Mesenchymal stem cell (in vitro differentiated cells and primary cell): Measurements from ENCODE around the gene GALNT2.

Experiments used
- DNase-seq: peaks from one replicate; pipeline ENCODE4 v3.0.0-alpha.2; 2013
- H2AFZ ChIP-seq: one replicate; pipeline ENCODE4 v1.6.1; 2013; ENCODE audit warnings: low read depth, mild to moderate bottlenecking, control low read depth, inconsistent platforms, low read length, moderate library complexity
- H2AK5ac ChIP-seq: 2 replicates; pipeline ENCODE4 v1.6.1; 2013; ENCODE audit warnings: low read length, moderate library complexity, mild to moderate bottlenecking, inconsistent platforms; ENCODE audit not compliant: severe bottlenecking
- H2BK120ac ChIP-seq: one replicate; pipeline ENCODE4 v1.6.1; 2013; ENCODE audit warnings: low read depth, mild to moderate bottlenecking, inconsistent platforms, low read length, moderate library complexity
- H2BK12ac ChIP-seq, 2 experiments: one replicate each; pipeline ENCODE4 v1.6.1; 2013; ENCODE audit warnings: inconsistent platforms in 2 of 2, low read length in 2 of 2, mild to moderate bottlenecking in 2 of 2, moderate library complexity in 2 of 2, control low read depth in 1 of 2
- H2BK15ac ChIP-seq: one replicate; pipeline ENCODE4 v1.6.1; 2013; ENCODE audit warnings: mild to moderate bottlenecking, low read depth, inconsistent platforms; ENCODE audit not compliant: poor library complexity, severe bottlenecking
- H2BK5ac ChIP-seq: 2 replicates; pipeline ENCODE4 v1.6.1; 2013; ENCODE audit warnings: low read depth, mild to moderate bottlenecking, low read length, control low read depth, inconsistent platforms; ENCODE audit not compliant: poor library complexity, severe bottlenecking
- H3K14ac ChIP-seq, 2 experiments: one replicate each; pipeline ENCODE4 v1.6.1; 2013; ENCODE audit warnings: inconsistent platforms in 2 of 2, low read length in 2 of 2, control low read depth in 1 of 2, mild to moderate bottlenecking in 1 of 2, moderate library complexity in 1 of 2
- H3K18ac ChIP-seq, 2 experiments: one replicate each; pipeline ENCODE4 v1.6.1; 2013; ENCODE audit warnings: inconsistent platforms in 2 of 2, low read length in 2 of 2, control low read depth in 1 of 2, low read depth in 1 of 2, mild to moderate bottlenecking in 1 of 2
- H3K23ac ChIP-seq, 2 experiments: one replicate each; pipeline ENCODE4 v1.6.1; 2013; ENCODE audit warnings: inconsistent platforms in 2 of 2, low read length in 2 of 2, mild to moderate bottlenecking in 2 of 2, moderate library complexity in 2 of 2, control low read depth in 1 of 2
- H3K27ac ChIP-seq: 2 replicates; pipeline ENCODE4 v1.5.1; 2013; ENCODE audit warnings: mild to moderate bottlenecking, moderate library complexity, low read length, control low read depth, inconsistent platforms; ENCODE audit not compliant: poor library complexity, severe bottlenecking
- H3K27me3 ChIP-seq, 2 experiments: 2 replicates each; pipeline versions ENCODE4 v1.6.1 to v1.7.0; 2013; ENCODE audit warnings: low read length in 2 of 2, mild to moderate bottlenecking in 2 of 2, moderate library complexity in 2 of 2, control low read depth in 1 of 2, inconsistent platforms in 1 of 2; ENCODE audit not compliant: control insufficient read depth in 1 of 2, insufficient read depth in 1 of 2
- H3K36me3 ChIP-seq, 2 experiments: 2 replicates each; pipeline versions ENCODE4 v1.6.1 to v1.7.0; 2013; ENCODE audit warnings: low read length in 2 of 2, control low read depth in 1 of 2, inconsistent platforms in 1 of 2, low read depth in 1 of 2, mild to moderate bottlenecking in 1 of 2; ENCODE audit not compliant: insufficient read depth in 2 of 2, control insufficient read depth in 1 of 2
- H3K4ac ChIP-seq, 2 experiments: one replicate each; pipeline ENCODE4 v1.6.1; 2013; ENCODE audit warnings: inconsistent platforms in 2 of 2, low read length in 2 of 2, mild to moderate bottlenecking in 2 of 2, moderate library complexity in 2 of 2, control low read depth in 1 of 2, low read depth in 1 of 2
- H3K4me1 ChIP-seq: 2 replicates; pipeline ENCODE4 v1.6.1; 2013; ENCODE audit warnings: low read depth, low read length, control low read depth; ENCODE audit not compliant: control insufficient read depth, insufficient read depth
- H3K4me2 ChIP-seq: 2 replicates; pipeline ENCODE4 v1.6.1; 2013; ENCODE audit warnings: low read length, mild to moderate bottlenecking, inconsistent platforms; ENCODE audit not compliant: poor library complexity, severe bottlenecking
- H3K4me3 ChIP-seq, 2 experiments: 2 replicates each; pipeline versions ENCODE4 v1.5.1 to v1.7.0; 2013; ENCODE audit warnings: low read length in 2 of 2, mild to moderate bottlenecking in 2 of 2, control low read depth in 1 of 2, low read depth in 1 of 2; ENCODE audit not compliant: insufficient read depth in 1 of 2
- H3K79me1 ChIP-seq: replicated peaks from 2 replicates; pipeline ENCODE4 v1.6.1; 2013; ENCODE audit warnings: mild to moderate bottlenecking, control low read depth, low read length, inconsistent platforms; ENCODE audit not compliant: poor library complexity, severe bottlenecking
- H3K9ac ChIP-seq: 2 replicates; pipeline ENCODE4 v1.7.0; 2013; ENCODE audit warnings: mild to moderate bottlenecking, low read length, moderate library complexity
- H3K9me3 ChIP-seq: 2 replicates; pipeline ENCODE4 v1.7.0; 2013; ENCODE audit warnings: mild to moderate bottlenecking, low read length; ENCODE audit not compliant: control insufficient read depth
- H4K8ac ChIP-seq: one replicate; pipeline ENCODE4 v1.6.1; 2013; ENCODE audit warnings: inconsistent platforms, mild to moderate bottlenecking, low read length, moderate library complexity
- H4K91ac ChIP-seq: one replicate; pipeline ENCODE4 v1.6.1; 2013; ENCODE audit warnings: mild to moderate bottlenecking, low read length, inconsistent platforms
- WGBS: methylation state at CpG from one replicate; pipeline ENCODE4 v1.1.7; 2013; ENCODE audit warnings: mixed read lengths; 5-methylcytosine and 5-hydroxymethylcytosine counted together

The GALNT2 gene

DNA sequence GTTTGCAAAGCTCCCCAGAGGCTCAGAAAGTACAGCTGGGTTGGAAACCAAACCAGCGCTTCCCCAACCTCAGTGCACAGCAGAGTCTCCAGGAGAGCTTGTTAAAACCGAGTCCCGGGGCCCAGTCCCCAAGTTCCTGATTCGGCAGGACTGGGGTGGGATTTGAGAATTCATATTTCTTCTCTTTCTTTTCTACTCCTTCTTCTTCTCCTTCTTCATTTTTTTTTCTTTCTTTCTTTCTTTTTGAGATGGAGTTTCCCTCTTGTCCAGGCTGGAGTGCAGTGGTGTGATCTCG is 222.3 kb downstream of the GALNT2 start:
- Histone ChIP-seq H3K4me1 (peaks cover 2% of the 10 kb centered on the region), H3K4ac (no peak overlapping the region), H2BK5ac (no peak overlapping the region), H3K36me3 (peaks cover 0 to 10% of the 10 kb centered on the region in 2 experiments), H2BK12ac (no peak overlapping the region), H3K4me3 (no peak overlapping the region), H3K79me1 (no peaks in the 10 kb centered on the region), H3K23ac (no peak overlapping the region), H3K14ac (no peak overlapping the region), H2AK5ac (no peak overlapping the region), H2AFZ (no peak overlapping the region), H3K27ac (no peak overlapping the region), H3K18ac (no peak overlapping the region), H4K91ac (no peak overlapping the region), H3K9ac (no peak overlapping the region), H3K27me3 (peaks cover 29 to 58% of the 10 kb centered on the region in 2 experiments), H3K4me2 (no peak overlapping the region), H2BK120ac (no peak overlapping the region), H2BK15ac (no peak overlapping the region), H4K8ac (no peak overlapping the region), H3K9me3 (no peaks in the 10 kb centered on the region)
- no peak for DNase-seq
- WGBS: 80% methylated on average over 2 of the region's 5 CpGs

DNA sequence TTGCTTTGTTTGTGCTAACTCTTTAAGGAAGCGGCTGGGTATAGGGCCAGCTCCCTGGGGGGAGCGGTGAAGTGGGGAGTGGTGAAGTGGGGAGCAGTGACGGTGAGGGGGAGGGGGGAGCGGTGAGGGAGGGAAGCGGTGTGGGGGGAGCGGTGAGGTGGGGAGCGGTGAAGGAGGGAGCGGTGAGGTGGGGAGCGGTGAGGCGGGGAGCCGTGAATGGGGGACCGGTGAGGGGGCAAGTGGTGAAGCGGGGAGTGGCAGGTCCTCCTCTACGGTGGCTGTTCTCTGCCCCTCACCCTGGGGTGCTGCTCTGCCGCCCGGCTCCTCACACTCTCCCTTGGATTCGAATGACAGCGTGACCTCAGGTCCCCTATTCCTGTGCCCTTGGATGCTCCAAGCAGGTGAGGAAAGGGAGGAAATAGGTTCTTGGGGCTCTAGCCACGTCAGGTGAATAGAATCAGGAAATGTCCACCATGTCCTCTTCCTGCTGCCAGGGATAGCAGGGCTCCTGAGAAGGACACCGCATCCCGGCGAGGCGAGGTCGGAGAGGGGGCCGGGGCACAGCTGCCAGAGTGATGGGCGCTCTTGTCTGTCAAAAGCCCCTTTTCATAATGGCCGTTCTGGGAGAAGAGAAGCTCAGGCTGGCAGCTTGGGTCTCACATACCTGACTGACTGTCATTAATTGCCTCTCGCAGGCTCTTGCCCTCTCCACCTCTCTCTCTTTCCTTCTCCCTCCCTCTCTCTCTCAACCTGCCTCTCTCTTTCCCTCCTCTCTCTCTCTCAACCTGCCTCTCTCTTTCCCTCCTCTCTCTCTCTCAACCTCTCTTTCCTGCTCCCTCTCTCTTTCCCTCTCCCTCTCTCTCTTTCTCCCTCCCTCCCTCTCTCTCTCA is 224.9 kb downstream of the GALNT2 start:
- Histone ChIP-seq H3K9ac (no peak overlapping the region), H2BK5ac (no peak overlapping the region), H3K14ac (no peak overlapping the region), H2AK5ac (no peak overlapping the region), H2BK12ac (no peak overlapping the region), H3K79me1 (no peaks in the 10 kb centered on the region), H3K23ac (no peak overlapping the region), H3K9me3 (no peaks in the 10 kb centered on the region), H3K4ac (no peak overlapping the region), H3K4me3 (no peak overlapping the region), H2BK15ac (no peak overlapping the region), H4K8ac (no peak overlapping the region), H4K91ac (peak overlapping the region; percentile 18), H3K18ac (no peak overlapping the region), H3K36me3 (no peaks in the 10 kb centered on the region), H3K27ac (no peak overlapping the region), H3K4me2 (no peak overlapping the region), H3K4me1 (peaks cover 2% of the 10 kb centered on the region), H2BK120ac (no peak overlapping the region), H2AFZ (no peak overlapping the region), H3K27me3 (peaks cover 41 to 69% of the 10 kb centered on the region in 2 experiments)
- 9% methylated on average over 18 of the region's 28 CpGs for WGBS
- DNase-seq: no peak

DNA sequence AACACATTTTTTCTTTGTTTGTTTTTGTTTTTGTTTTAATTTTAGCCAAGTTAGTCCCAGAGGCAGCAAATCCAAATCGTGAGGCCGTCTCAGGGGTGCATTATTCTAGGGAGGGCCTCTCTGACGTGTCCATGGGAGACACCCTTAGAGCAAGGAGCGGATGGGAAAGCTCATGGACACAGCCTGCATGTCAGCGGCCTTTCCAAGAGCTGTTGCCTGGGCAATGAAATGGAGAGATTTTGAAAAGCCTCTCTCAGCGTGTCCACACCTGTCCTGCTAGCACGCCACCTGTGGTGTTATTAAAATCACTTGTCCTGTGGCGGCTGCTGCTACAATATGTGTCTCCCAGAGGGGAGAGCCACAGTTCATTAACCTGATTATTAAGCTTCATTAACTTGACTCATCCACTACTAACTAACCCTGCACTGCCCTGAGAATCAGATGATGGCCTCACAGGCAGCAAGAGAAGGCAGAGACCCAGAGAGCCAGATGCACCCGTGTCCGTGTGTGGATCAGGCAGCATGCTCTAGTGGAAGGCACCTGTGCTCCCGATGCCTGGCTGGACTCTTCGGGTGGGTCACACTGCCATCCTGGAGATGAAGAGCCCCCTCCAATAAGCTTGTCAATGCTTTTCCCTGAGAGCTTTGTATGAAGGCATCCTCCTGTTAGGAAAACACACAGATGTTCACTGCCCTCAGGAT is 225.8 kb downstream of the GALNT2 start:
- H3K4me1 ChIP-seq: peaks cover 2% of the 10 kb centered on the region
- no peak overlapping the region for H2BK12ac ChIP-seq
- no peak overlapping the region for H4K8ac ChIP-seq
- H2BK15ac ChIP-seq: no peak overlapping the region
- H3K27ac ChIP-seq: no peak overlapping the region
- DNase-seq: no peak
- H2BK5ac ChIP-seq: no peak overlapping the region
- no peak overlapping the region for H3K14ac ChIP-seq
- no peaks in the 10 kb centered on the region for H3K79me1 ChIP-seq
- H3K18ac ChIP-seq: no peak overlapping the region
- H4K91ac ChIP-seq: no peak overlapping the region
- H3K4me3 ChIP-seq: no peak overlapping the region
- peaks cover 41 to 65% of the 10 kb centered on the region in 2 experiments for H3K27me3 ChIP-seq
- no peaks in the 10 kb centered on the region for H3K36me3 ChIP-seq
- no peak overlapping the region for H3K9ac ChIP-seq
- H3K4ac ChIP-seq: no peak overlapping the region
- no peaks in the 10 kb centered on the region for H3K9me3 ChIP-seq
- H2BK120ac ChIP-seq: no peak overlapping the region
- WGBS: 65% methylated on average over 12 of the region's 12 CpGs
- no peak overlapping the region for H3K4me2 ChIP-seq
- no peak overlapping the region for H2AFZ ChIP-seq
- no peak overlapping the region for H2AK5ac ChIP-seq
- H3K23ac ChIP-seq: no peak overlapping the region

- Histone ChIP-seq H2BK5ac (no peak overlapping the region), H2AFZ (no peak overlapping the region), H3K27me3 (peaks cover 41 to 60% of the 10 kb centered on the region in 2 experiments), H3K4me3 (no peak overlapping the region), H3K79me1 (no peaks in the 10 kb centered on the region), H3K27ac (no peak overlapping the region), H4K91ac (no peak overlapping the region), H4K8ac (no peak overlapping the region), H3K4ac (no peak overlapping the region), H2BK12ac (no peak overlapping the region), H3K14ac (no peak overlapping the region), H2BK15ac (no peak overlapping the region), H3K9ac (no peak overlapping the region), H2AK5ac (no peak overlapping the region), H3K4me2 (no peak overlapping the region), H3K9me3 (no peaks in the 10 kb centered on the region), H3K23ac (no peak overlapping the region), H2BK120ac (no peak overlapping the region), H3K18ac (no peak overlapping the region), H3K4me1 (peaks cover 2% of the 10 kb centered on the region), H3K36me3 (no peaks in the 10 kb centered on the region)
- DNase-seq: no peak
- WGBS: 77% methylated on average over 7 of the region's 7 CpGs
These were observed 226.3 kb downstream of the GALNT2 start for GRCh38 chr1:230293390-230293700.
